HEK293T (cell line): Measurements from ENCODE around the gene RPS27A.
"Not testable (repeated sequence)": the region's sequence is repeated elsewhere in the genome, so short reads cannot be mapped to it uniquely, and the experiment has no call there.

Source experiments
- BHLHE40 ChIP-seq: fragments of 450-650 bp; IDR thresholded peaks from 2 replicates; pipeline ENCODE4 v1.6.1; 2016; ENCODE audit warnings: mild to moderate bottlenecking, moderate library complexity, borderline replicate concordance
- ELF4 ChIP-seq: fragments of 450-650 bp; IDR thresholded peaks from 2 replicates; pipeline ENCODE4 v1.6.1; 2017; ENCODE audit warnings: antibody characterized with exemption
- L3MBTL2 ChIP-seq: fragments of 450-650 bp; conservative IDR thresholded peaks from 2 replicates; pipeline ENCODE4 v1.6.1; 2016; ENCODE audit warnings: mild to moderate bottlenecking
- NFRKB ChIP-seq: fragments of 450-650 bp; IDR thresholded peaks from 2 replicates; pipeline ENCODE4 v1.6.1; 2016; ENCODE audit warnings: mild to moderate bottlenecking, moderate library complexity
- SP1 ChIP-seq: fragments of 450-650 bp; IDR thresholded peaks from 2 replicates; pipeline ENCODE4 v1.6.1; 2017
- ZNF384 ChIP-seq: fragments of 450-650 bp; IDR thresholded peaks from 2 replicates; pipeline ENCODE4 v1.6.1; 2016
- TF ChIP-seq, protein P1 (sequence below): fragments of 450-650 bp; IDR thresholded peaks from 2 replicates; pipeline ENCODE4 v1.6.1; 2016

- not testable (repeated sequence) for TF ChIP-seq SP1, BHLHE40, ZNF384, ELF4, NFRKB, L3MBTL2
- TF ChIP-seq, protein P1, sequence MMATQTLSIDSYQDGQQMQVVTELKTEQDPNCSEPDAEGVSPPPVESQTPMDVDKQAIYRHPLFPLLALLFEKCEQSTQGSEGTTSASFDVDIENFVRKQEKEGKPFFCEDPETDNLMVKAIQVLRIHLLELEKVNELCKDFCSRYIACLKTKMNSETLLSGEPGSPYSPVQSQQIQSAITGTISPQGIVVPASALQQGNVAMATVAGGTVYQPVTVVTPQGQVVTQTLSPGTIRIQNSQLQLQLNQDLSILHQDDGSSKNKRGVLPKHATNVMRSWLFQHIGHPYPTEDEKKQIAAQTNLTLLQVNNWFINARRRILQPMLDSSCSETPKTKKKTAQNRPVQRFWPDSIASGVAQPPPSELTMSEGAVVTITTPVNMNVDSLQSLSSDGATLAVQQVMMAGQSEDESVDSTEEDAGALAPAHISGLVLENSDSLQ: not testable (repeated sequence)
These were observed 48.5 kb downstream of the RPS27A start for GRCh38 chr2:55280851-55281546.
